HEK293T (cell line): ENCODE data around the gene ZBTB20.

Experiments
- CTCF ChIA-PET: fragments of 350-600 bp; formaldehyde crosslinking; extraction: SDS; loops from one replicate; lab custom pipeline; 2021; ENCODE audit warnings: antibody characterized with exemption, inconsistent platforms; lab: Yijun Ruan, JAX
- POLR2A ChIA-PET: fragments of 350-600 bp; formaldehyde crosslinking; extraction: SDS; loops from one replicate; lab custom pipeline; 2020; ENCODE audit warnings: antibody characterized with exemption, inconsistent platforms; lab: Yijun Ruan, JAX
- DNase-seq: peaks from one replicate; pipeline ENCODE4 v3.0.0; 2012; ENCODE audit warnings: mixed read lengths; ENCODE audit errors: extremely low spot score
- ARNT ChIP-seq: fragments of 450-650 bp; IDR thresholded peaks from 2 replicates; pipeline ENCODE4 v1.6.1; 2017; ENCODE audit warnings: mild to moderate bottlenecking
- BHLHE40 ChIP-seq: fragments of 450-650 bp; IDR thresholded peaks from 2 replicates; pipeline ENCODE4 v1.6.1; 2016; ENCODE audit warnings: mild to moderate bottlenecking, moderate library complexity, borderline replicate concordance
- CTBP1 ChIP-seq: fragments of 450-650 bp; IDR thresholded peaks from 2 replicates; pipeline ENCODE4 v1.6.1; 2016; ENCODE audit warnings: borderline replicate concordance
- ELF4 ChIP-seq: fragments of 450-650 bp; IDR thresholded peaks from 2 replicates; pipeline ENCODE4 v1.6.1; 2017; ENCODE audit warnings: antibody characterized with exemption
- FOXA1 ChIP-seq: fragments of 450-650 bp; IDR thresholded peaks from 2 replicates; pipeline ENCODE4 v1.6.1; 2016; ENCODE audit warnings: mild to moderate bottlenecking
- FOXK2 ChIP-seq: fragments of 450-650 bp; IDR thresholded peaks from 2 replicates; pipeline ENCODE4 v1.6.1; 2016; ENCODE audit warnings: mild to moderate bottlenecking
- FOXM1 ChIP-seq: fragments of 450-650 bp; IDR thresholded peaks from 2 replicates; pipeline ENCODE4 v1.6.1; 2017; ENCODE audit warnings: mild to moderate bottlenecking, borderline replicate concordance
- HDGF ChIP-seq: fragments of 450-650 bp; IDR thresholded peaks from 2 replicates; pipeline ENCODE4 v1.6.1; 2017; ENCODE audit warnings: antibody characterized with exemption, borderline replicate concordance
- L3MBTL2 ChIP-seq: fragments of 450-650 bp; conservative IDR thresholded peaks from 2 replicates; pipeline ENCODE4 v1.6.1; 2016; ENCODE audit warnings: mild to moderate bottlenecking
- LEF1 ChIP-seq: fragments of 450-650 bp; IDR thresholded peaks from 2 replicates; pipeline ENCODE4 v1.6.1; 2017; ENCODE audit warnings: mild to moderate bottlenecking, borderline replicate concordance
- NFRKB ChIP-seq: fragments of 450-650 bp; IDR thresholded peaks from 2 replicates; pipeline ENCODE4 v1.6.1; 2016; ENCODE audit warnings: mild to moderate bottlenecking, moderate library complexity
- SP1 ChIP-seq: fragments of 450-650 bp; IDR thresholded peaks from 2 replicates; pipeline ENCODE4 v1.6.1; 2017
- SUZ12 ChIP-seq: fragments of 450-650 bp; IDR thresholded peaks from 2 replicates; pipeline ENCODE4 v1.6.1; 2016; ENCODE audit warnings: mild to moderate bottlenecking
- TARDBP ChIP-seq: fragments of 450-650 bp; IDR thresholded peaks from 2 replicates; pipeline ENCODE4 v1.6.1; 2016
- ZNF384 ChIP-seq: fragments of 450-650 bp; IDR thresholded peaks from 2 replicates; pipeline ENCODE4 v1.6.1; 2016
- TF ChIP-seq, protein P1 (sequence below): fragments of 450-650 bp; IDR thresholded peaks from 2 replicates; pipeline ENCODE4 v1.6.1; 2016

ZBTB20 gene

DNA sequence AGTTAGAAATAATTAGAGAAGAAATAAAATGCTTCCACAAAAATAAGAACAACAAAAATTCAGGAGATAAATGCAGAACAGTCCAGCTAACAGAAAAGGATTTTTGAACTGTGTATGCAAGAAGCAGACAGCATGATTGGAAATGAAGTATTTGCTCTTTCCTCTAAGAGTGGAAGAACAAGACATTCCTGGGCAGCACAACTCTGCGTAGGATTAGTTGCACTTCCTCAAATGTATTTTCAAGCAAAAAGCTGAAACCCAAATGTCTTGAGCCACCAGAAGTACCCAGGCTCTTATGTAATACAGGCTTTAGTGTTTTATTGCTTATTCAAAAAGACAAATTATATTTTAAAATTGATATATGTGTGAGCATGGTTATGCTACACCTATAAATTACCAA, 127.2 kb downstream of the ZBTB20 start:
- POLR2A ChIA-PET, result no interaction called here

DNA sequence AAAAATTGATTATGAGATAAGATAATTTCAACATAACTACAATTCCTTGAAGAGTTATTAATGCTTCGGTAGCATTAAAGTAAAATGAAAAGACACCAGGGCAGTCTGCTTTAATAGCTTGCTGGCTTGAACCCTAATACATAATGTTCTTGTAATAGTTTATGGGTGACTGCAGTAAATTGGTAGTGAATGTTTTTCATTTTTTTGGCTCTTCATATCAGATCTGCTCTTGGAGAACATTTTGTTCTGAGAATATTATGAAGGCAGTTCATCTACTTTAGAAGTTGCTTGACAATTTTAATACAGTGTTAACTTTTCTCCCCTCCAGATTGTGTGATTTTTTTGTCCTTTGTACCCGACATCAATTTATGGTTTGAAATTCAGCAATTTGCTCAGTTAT, 128.4 kb downstream of the ZBTB20 start:
- no peak for DNase-seq
- ChIA-PET CTCF (no interaction called here), POLR2A (no interaction called here)
- TF ChIP-seq BHLHE40, result no peak
- TF ChIP-seq FOXK2, result no peak
- TF ChIP-seq ZNF384, result no peak
- TF ChIP-seq L3MBTL2, result no peak
- TF ChIP-seq HDGF, result no peak

More for the DNA sequence above, 127.2 kb downstream of the ZBTB20 start:
- no peak for DNase-seq
- TF ChIP-seq NFRKB (no peak), TARDBP (no peak), HDGF (no peak), CTBP1 (no peak), FOXM1 (no peak), LEF1 (no peak), ELF4 (no peak), ARNT (no peak), SUZ12 (no peak), FOXA1 (no peak), BHLHE40 (no peak), FOXK2 (no peak), SP1 (no peak), L3MBTL2 (no peak), ZNF384 (no peak)
- TF ChIP-seq, protein P1, sequence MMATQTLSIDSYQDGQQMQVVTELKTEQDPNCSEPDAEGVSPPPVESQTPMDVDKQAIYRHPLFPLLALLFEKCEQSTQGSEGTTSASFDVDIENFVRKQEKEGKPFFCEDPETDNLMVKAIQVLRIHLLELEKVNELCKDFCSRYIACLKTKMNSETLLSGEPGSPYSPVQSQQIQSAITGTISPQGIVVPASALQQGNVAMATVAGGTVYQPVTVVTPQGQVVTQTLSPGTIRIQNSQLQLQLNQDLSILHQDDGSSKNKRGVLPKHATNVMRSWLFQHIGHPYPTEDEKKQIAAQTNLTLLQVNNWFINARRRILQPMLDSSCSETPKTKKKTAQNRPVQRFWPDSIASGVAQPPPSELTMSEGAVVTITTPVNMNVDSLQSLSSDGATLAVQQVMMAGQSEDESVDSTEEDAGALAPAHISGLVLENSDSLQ, result no peak
- CTCF ChIA-PET, result no interaction called here

DNA sequence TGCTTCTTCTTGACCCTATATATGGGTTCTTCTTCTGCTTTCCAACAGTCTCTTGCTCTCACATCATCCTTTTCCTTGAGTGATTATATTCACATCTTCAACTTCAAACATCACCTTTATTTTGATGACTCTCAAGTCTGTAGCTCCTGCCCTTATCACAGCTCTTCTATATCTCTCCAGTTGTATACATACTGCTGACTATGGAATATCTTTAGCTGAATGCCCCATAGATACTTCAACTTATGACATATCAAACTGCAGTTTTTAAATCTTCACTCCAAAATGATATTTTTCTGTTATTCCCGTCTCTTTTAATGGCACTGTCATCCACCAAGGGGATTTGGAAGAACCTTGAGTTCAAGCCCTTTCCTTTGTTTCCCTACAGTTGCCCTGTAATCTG, 139.1 kb downstream of the ZBTB20 start:
- DNase-seq, result no peak
- ChIA-PET POLR2A (no interaction called here), CTCF (no interaction called here)
- TF ChIP-seq BHLHE40, result no peak
- no peak for TF ChIP-seq SP1
- TF ChIP-seq NFRKB, result no peak
- TF ChIP-seq ELF4, result no peak
- TF ChIP-seq FOXM1, result no peak
- TF ChIP-seq ZNF384, result no peak
- TF ChIP-seq LEF1, result no peak
- TF ChIP-seq, protein P1, result no peak
- TF ChIP-seq TARDBP, result no peak
- no peak for TF ChIP-seq SUZ12
- no peak for TF ChIP-seq HDGF
- TF ChIP-seq CTBP1, result no peak
- TF ChIP-seq FOXA1, result no peak

- CTCF ChIA-PET, result no interaction called here
- no peak for TF ChIP-seq FOXM1
- TF ChIP-seq ZNF384, result no peak
- no peak for TF ChIP-seq L3MBTL2
- no peak for TF ChIP-seq FOXA1
- TF ChIP-seq BHLHE40, result no peak
- TF ChIP-seq, protein P1, result no peak
- TF ChIP-seq LEF1, result no peak
- TF ChIP-seq SP1, result no peak
- no peak for TF ChIP-seq TARDBP
- no peak for TF ChIP-seq ARNT
- no peak for TF ChIP-seq HDGF
- no peak for TF ChIP-seq NFRKB
- TF ChIP-seq SUZ12, result no peak
- POLR2A ChIA-PET, result no interaction called here
- DNase-seq, result no peak
Observed at GRCh38 chr3:115004201-115005140, 142.6 kb downstream of the ZBTB20 start.

DNA sequence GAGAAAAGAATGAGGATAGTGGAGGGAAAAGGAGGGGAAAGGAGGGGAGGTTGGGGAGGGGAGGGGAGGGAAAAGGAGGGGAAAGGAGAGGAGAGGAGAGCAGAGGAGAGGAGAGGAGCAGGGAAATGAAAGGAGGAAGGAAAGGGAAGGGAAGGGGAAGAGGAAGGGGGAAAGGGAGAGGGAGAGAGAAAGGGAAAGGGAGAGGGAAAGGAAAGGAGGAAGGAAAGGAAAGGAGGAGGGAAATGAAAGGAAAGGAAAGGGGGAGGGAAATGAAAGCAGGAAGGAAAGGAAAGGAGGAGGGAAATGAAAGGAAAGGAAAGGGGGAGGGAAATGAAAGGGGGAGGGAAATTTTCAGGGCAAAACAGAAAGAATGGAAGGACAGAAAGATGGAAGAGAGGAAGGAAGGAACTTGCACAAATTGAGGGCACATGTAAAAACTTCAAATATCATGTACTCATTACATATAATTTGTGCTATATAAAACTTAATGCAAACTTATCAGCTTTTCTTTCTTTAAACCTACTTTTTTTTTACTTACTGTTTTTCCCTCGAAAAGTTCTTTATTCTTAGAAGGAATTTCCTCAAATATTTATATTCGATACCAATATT, 148.0 kb downstream of the ZBTB20 start:
- ChIA-PET POLR2A (no interaction called here), CTCF (no interaction called here)
- no peak for TF ChIP-seq SP1
- TF ChIP-seq L3MBTL2, result no peak
- TF ChIP-seq ZNF384, result no peak
- TF ChIP-seq NFRKB, result no peak
- TF ChIP-seq FOXA1, result no peak
- TF ChIP-seq, protein P1, result no peak
- no peak for TF ChIP-seq SUZ12
- no peak for TF ChIP-seq FOXK2
- no peak for TF ChIP-seq ARNT
- no peak for TF ChIP-seq HDGF
- no peak for TF ChIP-seq LEF1
- no peak for TF ChIP-seq CTBP1
- no peak for TF ChIP-seq ELF4
- no peak for TF ChIP-seq FOXM1
- no peak for DNase-seq
